AG09309 (cell line): ENCODE measurements around the gene IL18BP.

Source experiments
- DNase-seq: peaks from one replicate; pipeline ENCODE4 v3.0.0-alpha.2; 2010; ENCODE audit warnings: low read depth
- H3K4me3 ChIP-seq: 2 replicates; pipeline ENCODE4 v1.5.1; 2011; ENCODE audit warnings: mild to moderate bottlenecking, low read depth, low read length, moderate library complexity; ENCODE audit not compliant: control insufficient read depth
- CTCF ChIP-seq: IDR thresholded peaks from 2 replicates; pipeline ENCODE4 v1.5.1; 2011; ENCODE audit warnings: mild to moderate bottlenecking, low read depth, low read length, inconsistent platforms; ENCODE audit not compliant: insufficient read depth, control insufficient read depth; ENCODE audit errors: missing control alignments

The IL18BP gene

GRCh38 chr11:72040491-72041363 is 42.0 kb downstream of the IL18BP start:
- peak overlapping the region; percentile 70 for H3K4me3 ChIP-seq

GRCh38 chr11:72041364-72042063 is 42.8 kb downstream of the IL18BP start:
- peak; percentile 60 for DNase-seq
- no peak for TF ChIP-seq CTCF
- H3K4me3 ChIP-seq, result peak overlapping the region; percentile 70

More at GRCh38 chr11:72040491-72041363, 42.0 kb downstream of the IL18BP start:
- peak; percentile 83 for DNase-seq
- no peak for TF ChIP-seq CTCF

- no peak for TF ChIP-seq CTCF
- DNase-seq, result no peak
- H3K4me3 ChIP-seq, result peak overlapping the region; percentile 70
These were observed 43.5 kb downstream of the IL18BP start for GRCh38 chr11:72042064-72042745.

GRCh38 chr11:72045849-72046248 is 47.1 kb downstream of the IL18BP start:
- H3K4me3 ChIP-seq, result no peak overlapping the region
- TF ChIP-seq CTCF, result no peak
- no peak for DNase-seq

GRCh38 chr11:72048766-72049460 is 50.2 kb downstream of the IL18BP start:
- no peak for TF ChIP-seq CTCF
- DNase-seq, result no peak
- no peak overlapping the region for H3K4me3 ChIP-seq
